Fibroblast of peridontal ligament (primary cell): ENCODE measurements around the gene NTSR2.
"Not testable (repeated sequence)": the region's sequence is repeated elsewhere in the genome, so short reads cannot be mapped to it uniquely, and the experiment has no call there.

Experiments used
- DNase-seq: peaks from one replicate; pipeline ENCODE4 v3.0.0-alpha.2; 2010; ENCODE audit errors: extremely low read depth

The NTSR2 gene

DNA sequence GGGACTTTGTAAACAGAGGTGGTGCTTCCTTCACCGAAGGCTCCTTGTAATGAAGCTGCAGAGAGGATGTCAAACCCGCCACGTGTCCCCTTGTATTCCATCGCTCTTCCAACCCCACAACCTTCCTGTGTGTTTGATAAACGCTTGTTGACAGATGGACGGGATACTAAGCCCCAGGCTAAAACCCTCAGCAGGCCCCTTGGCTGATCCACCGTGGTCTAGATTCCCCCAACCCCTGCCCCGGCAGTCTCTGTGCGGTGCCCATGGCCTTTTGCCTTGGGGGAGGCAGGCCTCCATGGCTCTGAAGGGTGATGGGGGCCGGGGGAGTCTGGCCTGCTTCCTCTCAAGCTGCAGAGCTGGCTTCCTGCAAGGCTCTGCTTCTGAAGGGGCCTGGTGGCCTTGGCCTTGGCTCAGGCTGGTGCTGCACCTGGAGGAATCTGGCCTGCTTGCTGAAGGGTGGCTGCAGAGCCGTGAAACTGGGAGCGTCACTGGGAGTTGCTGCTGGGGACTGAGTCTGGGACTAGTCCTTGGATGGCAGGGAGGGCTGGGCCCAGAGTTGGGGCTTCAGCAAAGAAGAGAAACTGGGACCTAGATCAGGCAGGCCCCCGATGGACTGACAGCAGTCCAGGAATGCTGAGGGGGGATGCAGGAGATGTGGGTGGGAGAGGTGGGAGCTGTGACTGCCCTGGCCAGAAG is 9.6 kb upstream of the NTSR2 start:
- DNase-seq, result no peak

- no peak for DNase-seq
These were observed 9.0 kb upstream of the NTSR2 start for GRCh38 chr2:11679016-11679415.

- no peak for DNase-seq
These were observed 8.4 kb upstream of the NTSR2 start for GRCh38 chr2:11678306-11678960.

GRCh38 chr2:11677136-11678055 is 7.4 kb upstream of the NTSR2 start:
- DNase-seq, result no peak

DNA sequence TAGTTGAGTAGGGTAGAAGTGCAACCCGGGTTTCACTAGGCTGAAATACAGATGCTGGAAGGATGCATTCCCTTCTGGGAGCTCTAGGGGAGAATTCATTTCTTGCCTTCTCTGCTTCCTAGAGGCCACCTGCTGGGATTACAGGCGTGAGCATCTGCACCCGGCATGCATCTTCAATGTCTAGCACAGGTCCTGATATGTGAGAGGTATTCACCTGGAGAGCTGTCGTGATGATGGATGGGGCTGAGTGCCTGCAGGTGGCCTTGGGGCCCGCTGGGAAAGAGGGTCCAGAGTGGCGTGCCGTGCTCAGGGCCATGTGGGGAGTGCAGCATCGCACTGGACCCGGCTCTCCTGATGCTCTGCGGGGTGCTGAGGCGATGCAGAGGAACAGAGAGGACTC is 6.6 kb upstream of the NTSR2 start:
- no peak for DNase-seq

DNA sequence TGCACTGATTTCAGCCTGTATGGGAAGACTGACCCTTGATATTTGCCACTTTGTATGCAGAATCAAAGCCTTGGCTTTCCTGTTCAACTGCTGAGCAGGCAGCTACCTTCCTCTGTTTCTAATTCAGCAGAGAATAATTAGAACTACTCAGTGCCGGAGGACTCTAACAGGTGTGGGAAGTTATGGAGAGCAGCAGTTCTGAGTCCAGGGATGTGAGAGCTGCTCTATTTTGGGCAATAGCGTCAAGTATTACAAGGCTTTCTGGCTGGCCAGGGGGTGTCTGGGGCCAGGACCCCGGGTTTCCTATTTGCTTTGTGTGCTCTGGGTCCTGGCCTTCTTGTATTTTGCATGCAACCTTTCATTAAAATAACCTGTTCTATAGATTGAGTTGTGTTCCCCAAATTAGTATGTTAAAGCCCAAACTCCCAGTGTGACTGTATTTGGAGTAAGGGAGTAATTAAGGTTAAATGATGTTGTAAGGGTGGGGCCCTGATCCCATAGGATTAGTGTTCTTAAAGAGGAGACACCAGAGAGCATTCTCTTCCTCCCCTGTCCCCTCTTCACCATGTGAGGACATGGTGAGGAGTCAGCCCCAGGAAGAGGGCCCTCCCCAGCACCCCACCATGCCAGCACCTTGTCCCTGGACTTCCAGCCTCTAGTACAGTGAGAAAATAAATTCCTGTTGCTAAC is 5.6 kb upstream of the NTSR2 start:
- no peak for DNase-seq

- no peak for DNase-seq
These were observed 5.0 kb upstream of the NTSR2 start for GRCh38 chr2:11674983-11675382.

- no peak for DNase-seq
These were observed 2.4 kb upstream of the NTSR2 start for GRCh38 chr2:11672407-11672806.

DNA sequence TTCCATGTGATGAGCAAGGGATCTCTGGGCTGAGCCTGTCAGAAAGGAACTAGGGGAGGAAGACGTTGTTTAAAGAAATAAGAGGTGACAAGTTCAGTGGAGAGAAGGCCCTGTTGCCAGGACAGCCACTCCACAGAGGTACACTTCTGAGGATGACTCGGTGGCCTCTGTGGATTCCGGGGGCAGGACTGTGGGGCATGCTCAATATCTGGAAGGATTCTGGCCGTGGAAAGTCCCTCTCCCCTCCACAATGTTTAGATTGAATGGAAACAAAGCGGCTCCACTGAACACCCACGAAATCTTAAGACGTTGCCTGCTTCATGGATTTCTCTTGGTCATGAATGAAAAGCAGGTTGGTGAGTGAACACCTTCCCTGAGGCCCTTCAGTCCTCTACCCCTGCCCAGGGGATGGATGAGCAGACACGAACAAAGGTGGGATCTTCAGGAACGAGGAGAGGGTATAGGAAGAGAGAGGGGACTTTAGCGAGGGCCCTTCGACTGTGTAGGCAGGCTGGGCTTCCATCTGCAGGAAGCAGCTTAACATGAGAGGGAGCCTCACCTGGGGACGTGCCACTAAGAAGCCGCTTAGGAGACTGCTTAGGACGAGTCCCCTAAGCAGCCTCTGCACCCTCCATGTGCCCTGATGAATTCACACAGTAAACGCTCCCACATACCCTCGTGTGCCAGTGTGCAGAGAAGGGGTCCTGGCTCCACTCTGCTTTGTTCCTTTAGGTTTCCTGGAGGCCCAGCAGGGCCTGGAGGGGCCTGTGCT is 1.9 kb downstream of the NTSR2 start:
- DNase-seq, result no peak

- no peak for DNase-seq
These were observed 2.8 kb downstream of the NTSR2 start for GRCh38 chr2:11667194-11667593.

GRCh38 chr2:11665510-11666362 is 4.3 kb downstream of the NTSR2 start:
- no peak for DNase-seq

GRCh38 chr2:11665028-11665427 is 5.0 kb downstream of the NTSR2 start:
- DNase-seq, result no peak

- peak; percentile 1 for DNase-seq
These were observed 6.6 kb downstream of the NTSR2 start for GRCh38 chr2:11663427-11663826.

DNA sequence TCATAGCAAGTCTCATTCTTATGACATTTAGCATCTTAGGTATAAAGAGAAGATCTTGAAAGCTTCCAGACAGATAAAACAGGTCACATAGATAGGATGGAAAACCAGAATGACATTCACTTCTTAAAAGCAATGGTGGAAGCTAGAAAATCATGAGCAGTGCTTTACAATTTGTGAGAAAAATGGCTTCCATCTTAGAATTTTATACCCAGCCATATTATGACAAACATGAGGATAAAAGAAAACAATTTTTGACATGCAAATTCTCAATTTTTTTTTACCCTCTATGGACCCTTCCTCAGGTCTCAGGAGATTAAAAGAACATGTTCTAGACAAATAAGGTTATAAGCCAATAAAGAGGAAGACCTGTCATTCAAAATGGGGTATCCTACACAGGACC is 7.1 kb downstream of the NTSR2 start:
- no peak for DNase-seq

DNA sequence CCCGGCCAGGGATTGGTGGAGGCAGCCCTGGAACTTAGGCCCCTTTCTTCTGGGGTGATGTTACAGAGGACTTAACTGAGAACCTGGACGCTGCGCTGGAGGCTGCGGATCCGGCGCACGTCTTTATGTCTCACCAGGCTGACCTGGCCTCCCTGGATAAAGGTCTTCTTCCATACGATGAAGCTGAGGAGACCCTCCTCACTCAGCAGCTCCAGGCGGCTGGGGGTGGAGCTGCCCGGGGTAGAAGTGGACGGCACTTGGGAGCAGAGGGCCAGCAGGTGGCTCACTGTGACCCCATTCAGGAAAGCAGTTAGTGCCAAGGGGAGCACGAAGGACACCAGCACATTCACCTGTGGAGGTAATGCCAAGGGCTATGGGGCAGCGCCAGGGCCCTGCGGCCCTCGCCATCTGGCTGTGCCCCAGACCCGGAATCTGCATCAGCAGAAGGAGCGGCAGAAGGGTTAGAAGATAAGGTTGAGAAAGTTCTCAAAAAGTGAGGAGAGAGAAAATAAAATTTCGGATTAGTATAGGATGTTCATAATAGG is 8.0 kb downstream of the NTSR2 start:
- DNase-seq, result no peak

DNA sequence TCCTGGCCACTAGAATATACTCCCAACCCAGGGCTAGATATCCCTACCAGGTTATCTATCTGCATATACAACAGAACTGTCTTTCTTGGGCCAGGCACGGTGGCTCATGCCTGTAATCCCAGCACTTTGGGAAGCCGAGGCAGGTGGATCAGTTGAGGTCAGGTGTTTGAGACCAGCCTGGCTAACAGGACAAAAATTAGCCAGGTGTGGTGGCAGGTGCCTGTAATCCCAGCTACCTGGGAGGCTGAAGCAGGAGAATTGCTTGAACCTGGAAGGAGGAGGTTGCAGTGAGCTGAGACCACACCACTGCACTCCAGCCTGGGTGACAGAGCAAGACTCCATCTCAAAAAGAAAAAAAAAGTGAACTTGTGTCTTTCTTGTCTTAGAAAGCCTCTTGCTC is 9.6 kb downstream of the NTSR2 start:
- DNase-seq, result not testable (repeated sequence)

DNA sequence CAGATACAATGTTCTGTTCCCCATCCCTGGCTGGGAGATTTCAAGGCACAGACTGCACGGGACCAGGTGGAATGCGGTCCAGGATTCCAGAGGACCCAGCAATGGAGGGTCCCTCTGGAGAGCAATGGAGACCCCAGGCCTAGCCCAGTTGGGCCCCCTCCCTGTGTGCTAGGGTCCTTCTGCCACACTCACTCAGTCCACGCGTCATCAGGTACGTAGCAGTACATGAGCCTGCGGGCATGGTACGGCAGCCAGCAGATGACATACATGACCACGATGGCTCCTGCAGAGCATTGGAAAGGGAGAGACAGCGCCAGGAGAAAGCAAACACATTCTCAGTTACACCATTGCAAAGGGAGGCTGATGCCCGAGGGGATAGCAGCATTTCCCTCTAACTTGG is 10.1 kb downstream of the NTSR2 start:
- no peak for DNase-seq

- no peak for DNase-seq
These were observed 10.9 kb downstream of the NTSR2 start for GRCh38 chr2:11659115-11659475.

- DNase-seq, result no peak
These were observed 11.5 kb downstream of the NTSR2 start for GRCh38 chr2:11658208-11659114.
